GM18909 (cell line): ENCODE results near the gene TAP1.

Source experiments
- ATAC-seq: cut with Tn5 transposase; IDR thresholded peaks from one replicate; pipeline ENCODE4 v1.9.1; 2021; ENCODE audit warnings: mild to moderate bottlenecking; ENCODE audit not compliant: unreplicated experiment, poor library complexity

The TAP1 gene

DNA sequence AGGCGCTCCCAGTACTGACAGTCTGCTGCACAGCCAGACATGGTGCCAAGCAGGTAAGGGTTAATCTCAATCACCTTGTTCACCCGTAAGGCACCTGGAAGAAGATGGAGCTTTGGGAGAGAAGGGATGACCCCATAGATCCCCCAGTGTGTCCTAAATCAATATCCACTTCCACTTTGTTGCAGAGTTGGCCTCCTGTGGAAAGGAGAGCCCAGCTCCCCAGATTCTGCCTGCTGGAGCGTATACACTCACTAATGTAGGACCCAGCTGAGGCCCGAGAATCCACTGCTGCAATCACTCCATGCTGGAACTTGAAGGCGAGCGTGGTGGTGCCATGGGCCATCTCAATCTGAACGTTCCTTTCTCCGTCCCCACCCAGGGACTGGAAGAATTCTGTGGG lies 10.8 kb downstream of the TAP1 start:
- ATAC-seq: no peak

DNA sequence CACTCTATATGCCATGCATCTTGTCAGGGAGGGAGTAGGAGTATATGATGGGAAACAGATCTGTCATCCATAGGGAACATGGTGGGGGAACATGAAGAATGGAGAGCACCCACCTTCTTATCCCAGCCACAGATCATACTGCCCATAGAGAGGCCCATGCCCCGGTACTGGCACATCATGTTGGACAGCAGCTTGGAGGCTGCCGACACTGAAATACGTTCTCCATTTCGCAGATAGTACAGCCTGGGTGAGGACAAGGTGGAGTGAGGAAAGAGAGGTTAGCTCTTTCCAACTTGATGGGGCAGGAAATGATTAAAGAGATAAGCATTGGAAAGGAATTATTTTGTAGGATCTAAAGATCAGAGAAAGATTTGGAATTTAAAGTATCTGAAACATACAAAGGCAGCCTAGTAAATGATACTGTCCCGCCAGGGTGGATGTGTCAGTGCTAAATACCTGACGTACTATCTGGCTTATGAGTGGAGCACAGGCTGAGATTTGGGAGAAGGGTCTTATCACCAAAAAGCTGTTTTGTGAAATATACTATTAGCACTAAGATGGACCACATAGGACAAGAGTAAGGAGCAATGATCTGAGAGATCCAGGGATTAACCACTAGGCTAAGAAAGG lies 11.4 kb downstream of the TAP1 start:
- no peak for ATAC-seq

DNA sequence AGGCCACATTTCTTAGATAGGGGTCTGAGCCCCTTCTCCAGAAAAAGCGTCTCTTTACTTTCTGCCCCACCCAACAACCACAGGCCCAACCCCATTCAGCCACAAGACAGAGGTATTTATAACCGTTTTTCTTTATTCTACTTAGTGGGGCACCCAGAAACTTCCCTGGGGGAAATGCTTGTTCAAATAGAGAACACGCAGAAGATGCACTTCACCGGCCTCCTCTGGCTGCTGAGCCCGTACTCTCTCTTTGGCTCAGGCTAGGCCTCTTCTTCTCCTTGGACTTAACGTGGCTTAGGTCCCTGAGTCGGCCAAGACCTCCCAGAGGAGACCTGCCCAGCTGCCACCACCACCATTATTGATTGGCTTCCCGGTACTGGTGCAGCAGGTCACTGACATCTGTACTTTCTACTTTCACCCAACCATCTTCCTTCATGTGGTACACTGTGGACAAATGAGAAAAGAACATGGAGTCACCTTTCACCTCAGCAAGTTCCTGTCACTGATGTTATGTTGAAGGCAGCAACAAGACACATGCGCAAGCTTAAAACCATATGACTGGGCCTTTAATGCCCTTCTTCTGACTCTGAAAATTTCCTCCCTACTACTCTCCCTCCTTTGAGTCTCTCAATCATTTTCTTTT lies 12.8 kb downstream of the TAP1 start:
- ATAC-seq: no peak

DNA sequence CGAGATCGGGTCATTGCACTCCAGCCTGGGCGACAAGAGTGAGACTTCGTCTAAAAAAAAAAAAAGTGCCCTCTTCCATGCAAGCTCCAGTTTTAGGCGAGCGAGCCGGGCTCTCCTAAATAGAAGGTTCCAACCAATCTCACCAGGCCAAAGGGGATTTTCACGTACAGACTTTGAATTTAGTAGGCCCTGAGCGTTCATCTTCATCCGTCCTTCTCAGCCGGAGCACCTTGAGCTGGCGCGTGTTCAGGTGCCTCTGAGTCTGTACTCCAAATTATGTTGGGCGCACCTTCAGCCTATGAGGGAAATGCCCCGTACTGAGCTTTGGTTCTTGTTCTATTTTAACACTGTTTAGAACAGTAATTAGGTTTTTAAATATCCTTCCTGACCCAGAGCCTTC lies 14.1 kb downstream of the TAP1 start:
- no peak for ATAC-seq

DNA sequence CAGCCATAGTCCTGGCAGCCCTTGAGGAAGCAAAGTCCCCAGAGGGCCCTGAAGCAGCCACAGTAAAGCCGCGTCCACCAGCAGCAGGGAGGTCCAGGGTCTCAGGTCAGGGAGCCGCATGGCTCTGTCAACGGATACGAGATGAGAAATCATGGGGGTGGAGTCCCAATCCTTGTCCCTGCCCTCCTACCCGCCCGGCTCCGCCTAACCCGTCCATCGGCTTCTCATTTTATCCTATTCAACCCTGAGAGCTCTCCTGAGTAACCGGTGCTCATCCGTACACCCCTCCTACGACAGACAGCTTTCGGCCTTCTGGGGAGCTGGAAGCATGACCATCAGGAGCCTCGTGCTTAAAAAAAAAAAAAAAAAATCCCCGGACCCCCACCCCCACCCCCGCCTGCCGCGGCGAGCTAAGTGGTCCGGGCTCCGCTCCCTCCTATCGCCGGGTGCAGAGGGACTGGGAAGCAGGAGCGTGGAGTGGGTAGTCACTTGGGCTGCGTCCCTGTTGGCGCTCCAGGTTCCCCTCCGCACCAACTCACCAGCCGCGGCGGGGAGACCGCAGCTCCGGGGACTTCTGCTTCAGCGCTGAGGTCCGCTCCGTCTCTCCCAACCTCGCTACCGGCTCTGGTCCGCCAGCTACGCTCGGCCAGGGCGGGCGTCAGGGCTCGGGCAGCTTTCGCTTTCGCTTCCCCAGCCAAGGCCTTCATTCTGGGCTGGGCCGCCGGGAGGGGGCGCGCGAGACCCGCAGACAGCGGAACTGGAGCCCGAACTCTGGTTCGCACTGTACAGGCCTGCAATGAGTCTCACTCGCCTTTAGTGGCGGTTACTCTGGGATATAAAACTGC lies 15.2 kb downstream of the TAP1 start, which contains the start of gene TAP2:
Gene TAP2 (minus strand): TSS at position 626 of the 845 bp plus-strand sequence. CDS start 506 bp downstream, at position 120.
- peak; percentile 83 for ATAC-seq

DNA sequence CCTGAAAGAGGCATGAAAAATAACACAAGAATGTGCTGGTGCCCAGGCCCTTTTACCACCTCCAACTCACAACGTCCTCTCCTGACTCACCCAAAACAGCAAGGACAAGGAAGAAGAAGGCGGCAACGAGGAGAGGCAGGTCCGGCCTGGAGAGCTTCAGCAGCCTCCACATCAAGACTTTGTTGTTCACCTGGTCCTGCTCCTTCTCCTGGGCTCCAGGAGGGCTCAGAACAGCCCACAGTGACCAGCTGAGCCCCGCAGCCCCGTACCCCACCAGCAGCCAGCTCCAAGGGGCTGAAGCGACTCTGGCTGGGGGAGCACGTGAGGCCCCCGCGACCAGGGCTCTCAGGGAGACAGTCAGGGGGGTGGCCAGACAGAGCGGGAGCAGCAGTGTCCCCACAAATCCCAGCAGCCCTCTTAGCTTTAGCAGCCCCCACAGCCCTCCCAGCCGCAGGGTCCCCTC lies 15.8 kb downstream of the TAP1 start:
- no peak for ATAC-seq

DNA sequence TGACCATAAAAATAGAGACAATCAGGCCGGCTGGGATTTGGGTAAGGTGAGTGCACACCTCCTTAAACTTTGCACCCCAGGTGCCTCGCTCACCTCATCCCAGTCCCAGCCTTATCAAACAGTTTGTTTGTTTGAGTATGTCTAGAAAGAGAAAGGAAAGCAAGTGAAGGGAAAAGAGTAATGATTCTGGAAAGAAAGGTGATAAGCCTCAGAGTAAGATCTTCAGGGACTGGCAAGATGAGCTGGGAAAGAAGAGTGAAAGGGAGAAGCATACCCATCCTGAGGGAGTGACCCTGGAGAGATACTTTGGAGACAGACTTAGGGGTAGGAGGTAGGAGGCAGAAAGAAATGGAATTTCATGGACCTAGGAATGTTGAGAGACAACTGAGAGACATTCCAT lies 16.6 kb downstream of the TAP1 start:
- ATAC-seq: no peak

DNA sequence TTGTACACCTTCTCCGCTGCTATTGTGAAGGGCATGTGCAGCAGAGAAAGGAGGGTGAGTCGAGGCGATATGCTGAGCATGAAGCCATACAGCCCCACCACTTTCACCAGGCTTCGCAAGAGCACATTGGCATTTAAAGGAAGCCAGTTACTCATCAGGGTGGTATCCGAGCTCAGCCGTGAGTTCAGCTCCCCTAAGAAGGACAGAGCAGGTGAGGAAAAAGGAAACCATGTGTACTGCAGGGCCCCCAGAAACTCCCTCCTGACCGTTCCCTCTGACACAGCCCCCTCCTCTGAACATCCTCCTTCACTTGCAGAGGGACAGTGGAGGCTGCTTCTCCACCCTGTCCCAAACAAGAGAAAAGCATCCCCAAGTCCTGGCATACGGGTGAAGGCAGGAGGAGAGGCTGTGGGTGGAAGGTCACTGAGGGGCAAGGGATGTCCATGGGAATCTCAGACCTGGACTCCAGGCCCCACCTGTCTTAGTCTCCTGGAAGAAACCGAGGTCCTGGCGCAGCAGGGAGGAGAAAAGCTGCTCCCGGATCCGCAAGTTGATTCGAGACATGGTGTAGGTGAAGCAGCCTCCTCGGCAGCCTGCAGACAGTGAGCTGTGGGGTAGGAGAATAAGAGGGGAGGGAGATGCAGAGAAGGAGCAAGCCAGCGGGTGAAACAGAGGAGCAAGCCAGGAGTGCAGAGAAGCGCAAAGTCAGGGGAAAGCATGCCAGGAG lies 18.2 kb downstream of the TAP1 start:
- no peak for ATAC-seq

DNA sequence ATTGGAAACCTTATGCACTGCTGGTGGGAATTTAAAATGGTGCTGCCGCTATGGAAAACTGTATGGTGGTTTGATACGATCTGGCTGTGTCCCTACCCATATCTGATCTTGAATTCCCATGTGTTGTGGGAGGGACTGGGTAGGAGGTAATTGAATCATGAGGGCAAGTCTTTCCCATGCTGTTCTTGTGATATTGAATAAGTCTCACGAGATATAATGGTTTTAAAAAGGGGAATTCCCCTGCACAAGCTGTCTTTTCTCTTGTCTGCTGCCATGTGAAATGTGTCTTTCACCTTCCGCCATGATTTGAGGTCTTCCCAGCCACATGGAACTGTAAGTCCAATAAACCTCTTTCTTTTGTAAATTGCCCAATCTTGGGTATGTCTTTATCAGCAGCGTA lies 19.8 kb downstream of the TAP1 start:
- ATAC-seq: no peak

DNA sequence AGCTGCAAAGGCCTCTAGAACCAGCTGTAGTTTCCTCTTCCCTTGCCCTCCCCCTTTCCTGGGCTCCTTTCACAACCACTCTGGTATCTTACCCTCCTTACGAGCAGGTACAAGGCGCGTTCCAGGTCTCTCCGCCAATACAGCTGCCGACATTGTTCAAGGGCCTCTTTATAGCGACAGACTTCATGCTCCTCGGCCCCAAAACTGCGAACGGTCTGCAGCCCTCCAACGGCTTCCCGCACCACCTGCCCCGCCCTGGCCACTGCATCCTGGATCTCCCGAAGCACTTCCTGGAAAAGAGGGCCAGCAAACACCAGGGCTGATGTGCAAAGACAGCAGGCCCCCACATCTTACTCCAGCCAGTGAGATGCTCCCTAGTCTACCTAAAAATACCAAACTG lies 21.0 kb downstream of the TAP1 start:
- no peak for ATAC-seq

DNA sequence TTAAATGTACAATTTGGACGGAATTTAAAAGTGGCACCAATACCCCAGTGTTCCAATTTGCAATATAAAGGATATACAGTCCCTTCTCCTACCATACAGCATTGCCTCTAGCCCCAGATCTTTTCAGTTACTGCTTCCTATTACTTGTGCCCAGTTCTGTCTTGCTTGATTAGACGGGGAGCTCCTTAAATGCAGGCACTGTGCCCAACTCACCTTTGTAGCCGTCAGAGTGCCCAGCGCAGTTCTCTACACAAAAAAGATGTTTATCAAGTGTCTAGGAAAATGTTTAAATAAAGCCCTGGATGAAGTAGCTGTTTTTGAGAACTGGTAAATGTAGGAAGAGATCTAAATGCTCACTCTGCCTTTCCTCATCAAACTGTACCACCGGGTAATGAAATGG lies 22.6 kb downstream of the TAP1 start:
- no peak for ATAC-seq

DNA sequence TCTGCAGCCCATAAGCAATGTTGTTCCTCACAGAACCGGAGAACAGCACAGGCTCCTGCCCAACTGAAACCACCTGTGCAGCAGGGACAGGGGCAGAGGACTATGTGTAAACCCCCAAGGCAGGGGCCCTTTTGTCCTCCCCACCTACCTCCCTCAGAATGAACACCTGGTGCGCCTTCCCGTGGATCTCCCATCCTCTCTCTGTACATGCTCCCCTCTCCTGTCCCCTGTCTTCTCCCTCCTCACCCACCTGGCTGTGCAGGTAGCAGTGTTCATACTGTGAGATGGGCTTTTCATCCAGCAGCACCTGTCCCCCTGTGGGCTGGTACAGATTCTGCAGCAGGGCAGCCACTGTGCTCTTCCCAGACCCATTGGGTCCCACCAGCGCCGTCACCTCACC lies 23.5 kb downstream of the TAP1 start:
- ATAC-seq: no peak

DNA sequence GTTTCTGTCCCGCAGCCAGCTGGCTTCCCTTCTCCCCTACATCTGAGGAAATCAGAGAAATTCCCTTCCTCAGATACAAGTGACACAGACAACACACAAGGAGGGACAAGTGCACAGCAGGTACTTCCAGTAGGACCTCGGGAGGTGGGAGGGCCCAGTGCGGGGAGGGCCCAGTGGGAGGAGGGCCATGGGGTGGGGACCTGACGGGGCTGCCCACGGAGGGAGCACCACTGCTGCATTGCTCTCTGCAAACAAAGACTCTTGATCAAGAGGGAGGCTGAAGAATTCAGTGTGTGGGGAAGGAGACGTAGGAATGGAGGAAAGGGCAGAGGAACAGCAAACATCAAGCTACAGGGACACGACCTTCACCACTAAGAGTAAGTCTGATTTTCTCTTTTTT lies 24.0 kb downstream of the TAP1 start:
- ATAC-seq: no peak

DNA sequence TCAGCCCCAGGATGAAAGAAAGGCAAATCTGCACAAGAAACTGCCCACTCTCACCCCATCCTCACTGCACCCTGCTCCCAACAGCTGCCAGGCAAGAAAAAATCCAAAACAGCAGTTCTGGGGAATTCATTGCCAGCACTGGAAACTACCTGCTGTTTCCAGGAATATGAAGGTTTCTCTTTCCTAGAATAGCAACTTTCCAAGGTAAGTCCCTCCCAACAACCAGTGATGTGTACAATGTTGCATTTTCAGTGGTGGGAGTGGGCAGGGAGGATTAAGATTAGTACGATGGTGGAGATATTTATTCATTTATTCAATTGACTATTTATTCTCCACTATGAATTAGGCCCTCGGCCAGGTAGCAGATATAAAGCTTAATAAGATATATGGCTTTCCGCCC lies 26.5 kb downstream of the TAP1 start:
- no peak for ATAC-seq

DNA sequence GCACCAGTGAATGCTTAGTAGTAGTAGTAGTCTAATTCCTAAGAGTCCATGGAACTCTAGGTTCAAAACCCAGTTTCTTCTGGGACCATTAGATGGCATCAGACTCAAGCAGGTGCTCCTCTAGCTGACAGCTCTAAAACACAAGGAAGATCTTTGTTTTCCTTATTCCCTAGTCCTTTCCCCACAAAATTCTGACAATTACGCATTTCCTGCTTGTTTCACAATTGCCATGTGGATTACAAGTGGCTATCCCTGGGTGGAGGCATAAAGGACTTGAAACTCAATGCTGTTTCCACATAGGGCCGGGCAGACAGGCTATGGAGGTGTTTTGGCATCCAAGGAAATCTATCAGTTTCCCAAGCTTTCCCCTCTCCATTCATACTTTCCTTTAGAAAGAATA lies 27.5 kb downstream of the TAP1 start:
- no peak for ATAC-seq

DNA sequence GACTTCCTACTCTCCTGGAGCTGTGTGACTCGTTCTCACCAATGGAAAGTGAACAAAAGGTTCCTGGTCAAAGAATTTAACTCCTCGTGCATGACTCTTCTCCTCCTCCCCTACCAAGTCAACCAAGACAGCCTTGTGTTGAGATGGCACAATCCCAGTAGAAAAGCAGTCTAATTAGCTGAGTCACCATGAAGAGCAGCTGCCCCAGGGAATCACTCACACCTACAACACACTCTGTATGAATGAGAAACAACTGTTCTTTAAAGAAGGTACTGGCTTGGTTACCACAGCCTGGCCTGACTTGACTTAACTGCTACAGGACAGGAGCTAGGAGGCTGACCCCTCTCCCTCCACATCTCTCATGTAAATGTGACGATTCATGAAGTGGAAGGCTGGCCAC lies 33.8 kb downstream of the TAP1 start:
- no peak for ATAC-seq

DNA sequence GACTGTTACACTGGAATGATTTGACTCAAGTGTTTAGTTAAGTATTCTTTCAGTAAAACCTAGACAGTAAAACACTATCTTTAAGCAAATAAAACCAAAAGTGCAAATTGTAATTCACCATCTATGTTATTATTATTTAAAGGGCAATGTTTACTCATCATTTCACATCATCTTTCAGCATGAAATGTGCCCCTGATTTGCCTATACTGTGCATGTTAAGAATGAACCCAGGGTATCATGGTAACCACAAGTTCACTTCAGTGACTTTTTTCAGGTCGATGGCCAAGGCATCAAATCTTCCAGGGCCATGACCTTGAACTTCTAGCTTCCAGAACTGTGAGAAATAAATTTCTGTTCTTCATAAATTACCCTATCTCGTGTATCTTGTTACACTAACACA lies 34.6 kb downstream of the TAP1 start:
- ATAC-seq: no peak

DNA sequence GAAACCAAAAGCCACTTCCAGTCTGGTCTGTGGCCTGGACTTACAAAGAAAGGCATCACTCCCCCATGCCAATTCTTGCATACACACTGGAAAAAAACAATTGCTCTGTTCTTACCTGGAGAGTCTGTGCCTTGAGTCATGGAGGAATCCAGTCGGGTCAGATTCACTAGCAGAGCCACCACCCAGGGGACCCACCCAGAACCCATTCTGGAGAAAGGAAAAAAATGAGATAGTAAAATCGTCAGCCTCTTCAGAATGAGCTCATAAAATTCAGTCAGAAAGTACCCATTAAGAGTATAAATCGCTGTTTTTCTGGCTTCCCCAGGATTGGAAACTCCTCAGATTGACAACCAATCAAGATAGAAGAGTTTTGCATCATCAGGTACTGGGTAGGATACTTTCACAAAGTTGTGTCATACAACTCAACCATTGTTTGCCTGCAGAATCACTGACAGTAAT lies 36.7 kb downstream of the TAP1 start, which contains the start of gene HLA-DOB:
Gene HLA-DOB (minus strand): TSS at position 257 of the 459 bp plus-strand sequence. CDS start 51 bp downstream, at position 206.
- ATAC-seq: peak; percentile 53

DNA sequence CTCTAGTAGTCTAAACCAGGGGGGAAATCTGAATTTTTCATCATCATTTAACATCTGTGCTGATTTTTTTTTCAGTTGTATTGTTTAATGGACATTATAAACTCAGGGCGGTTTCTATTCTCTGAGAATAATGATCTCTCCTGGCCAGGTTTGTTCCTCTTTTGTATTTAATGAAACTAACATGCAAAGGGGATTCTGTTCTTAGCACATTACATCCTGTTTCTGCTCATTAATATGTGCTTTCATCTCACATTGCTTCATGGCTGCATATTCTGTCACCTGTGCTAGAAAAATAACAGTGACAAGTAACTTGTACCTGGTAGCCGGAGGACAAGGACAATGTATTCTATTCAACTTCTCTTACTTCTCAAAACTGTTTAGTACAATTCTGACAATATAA lies 37.5 kb downstream of the TAP1 start:
- peak; percentile 56 for ATAC-seq

DNA sequence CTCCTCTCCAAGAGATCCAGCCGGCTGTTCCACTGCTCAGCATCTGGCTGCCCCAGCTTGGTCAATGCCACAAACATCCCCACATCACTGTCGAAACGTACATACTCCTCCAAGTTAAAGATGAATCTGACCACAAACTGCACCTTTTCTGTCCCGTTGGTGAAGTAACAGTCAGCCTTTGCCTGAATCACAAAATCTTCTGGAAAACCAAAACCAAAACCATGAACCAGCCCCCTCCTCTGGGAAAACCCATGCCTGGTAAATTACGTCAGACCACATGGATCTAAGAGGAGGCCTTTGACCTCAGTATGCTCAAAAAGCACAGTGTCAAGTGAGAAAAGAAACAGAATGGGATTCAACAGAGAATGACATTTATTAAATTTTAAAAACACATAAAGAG lies 38.4 kb downstream of the TAP1 start:
- no peak for ATAC-seq
